ENCODE data around the gene RARRES1. TPM values are rescaled to one million over a fixed set of nuclear protein-coding genes. Genes with fewer than 3 reads are reported as not detected.

RARRES1 gene
- total RNA-seq, 1 experiment from 2014 or later = 0.73 TPM

DNA sequence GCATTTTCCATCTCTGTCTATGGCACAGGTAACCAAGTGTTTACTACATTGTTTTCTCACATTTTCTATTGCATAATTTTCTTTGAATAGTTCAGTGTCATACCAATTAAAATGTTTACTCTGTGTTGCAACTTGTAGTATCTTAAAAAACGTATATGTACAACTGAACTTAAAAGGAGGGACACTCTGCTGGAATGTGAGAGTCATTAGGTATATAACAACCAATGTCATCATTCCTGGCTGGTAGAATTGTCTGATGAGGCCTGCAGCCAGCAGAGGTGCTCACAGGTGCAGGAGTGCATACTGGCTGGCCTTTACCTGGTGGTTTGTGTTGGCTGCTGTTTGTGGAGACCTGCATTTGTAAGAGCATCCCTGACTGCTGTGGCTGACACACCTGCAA, 19.1 kb upstream of the RARRES1 start:
- Histone ChIP-seq H3K9me2 (replicated peaks; ENCODE audit: low read length) (no peaks in the 10 kb centered on the region), H3K4me2 (ENCODE audit: low read length) (no peak overlapping the region), H2AFZ (ENCODE audit: low read length) (no peak overlapping the region), H3K4me1 (ENCODE audit: insufficient read depth, low read length) (peaks cover 33% of the 10 kb centered on the region), H4K20me1 (ENCODE audit: low read length) (no peaks in the 10 kb centered on the region), H3K4me3 (ENCODE audit: low read length) (no peak overlapping the region), H3K36me3 (ENCODE audit: low read depth, low read length) (no peaks in the 10 kb centered on the region; the same call in 1 of the 2 replicates), H3K27me3 (ENCODE audit: low read length) (no peaks in the 10 kb centered on the region), H3F3A (ENCODE audit: low read length, unreplicated experiment) (peaks cover 6% of the 10 kb centered on the region), H3K9ac (ENCODE audit: low read length) (no peak overlapping the region), H3K27ac (ENCODE audit: low read length) (no peak overlapping the region), H3K9me3 (ENCODE audit: low read length) (no peaks in the 10 kb centered on the region), H3K79me2 (ENCODE audit: low read length) (no peaks in the 10 kb centered on the region)
- CTCF ChIA-PET = no interaction called here
- ATAC-seq (no peak), DNase-seq (no peak)
- intact Hi-C loops (cut with micrococcal nuclease) = no loop called here
- TF ChIP-seq EZH2phosphoT487 (IDR thresholded peaks at IDR 0.05; ENCODE audit: borderline replicate concordance, low read length) (no peak), EZH2 (IDR thresholded peaks at IDR 0.05; ENCODE audit: low read length, unreplicated experiment) (no peak)
- TF ChIP-seq, protein P1, sequence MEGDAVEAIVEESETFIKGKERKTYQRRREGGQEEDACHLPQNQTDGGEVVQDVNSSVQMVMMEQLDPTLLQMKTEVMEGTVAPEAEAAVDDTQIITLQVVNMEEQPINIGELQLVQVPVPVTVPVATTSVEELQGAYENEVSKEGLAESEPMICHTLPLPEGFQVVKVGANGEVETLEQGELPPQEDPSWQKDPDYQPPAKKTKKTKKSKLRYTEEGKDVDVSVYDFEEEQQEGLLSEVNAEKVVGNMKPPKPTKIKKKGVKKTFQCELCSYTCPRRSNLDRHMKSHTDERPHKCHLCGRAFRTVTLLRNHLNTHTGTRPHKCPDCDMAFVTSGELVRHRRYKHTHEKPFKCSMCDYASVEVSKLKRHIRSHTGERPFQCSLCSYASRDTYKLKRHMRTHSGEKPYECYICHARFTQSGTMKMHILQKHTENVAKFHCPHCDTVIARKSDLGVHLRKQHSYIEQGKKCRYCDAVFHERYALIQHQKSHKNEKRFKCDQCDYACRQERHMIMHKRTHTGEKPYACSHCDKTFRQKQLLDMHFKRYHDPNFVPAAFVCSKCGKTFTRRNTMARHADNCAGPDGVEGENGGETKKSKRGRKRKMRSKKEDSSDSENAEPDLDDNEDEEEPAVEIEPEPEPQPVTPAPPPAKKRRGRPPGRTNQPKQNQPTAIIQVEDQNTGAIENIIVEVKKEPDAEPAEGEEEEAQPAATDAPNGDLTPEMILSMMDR (conservative IDR thresholded peaks at IDR 0.05; ENCODE audit: low read depth, low read length) = no peak
- POLR2A ChIA-PET (ENCODE audit: unreplicated experiment) = no interaction called here
- no TSS peak for BruUV-seq (replicated peaks)

DNA sequence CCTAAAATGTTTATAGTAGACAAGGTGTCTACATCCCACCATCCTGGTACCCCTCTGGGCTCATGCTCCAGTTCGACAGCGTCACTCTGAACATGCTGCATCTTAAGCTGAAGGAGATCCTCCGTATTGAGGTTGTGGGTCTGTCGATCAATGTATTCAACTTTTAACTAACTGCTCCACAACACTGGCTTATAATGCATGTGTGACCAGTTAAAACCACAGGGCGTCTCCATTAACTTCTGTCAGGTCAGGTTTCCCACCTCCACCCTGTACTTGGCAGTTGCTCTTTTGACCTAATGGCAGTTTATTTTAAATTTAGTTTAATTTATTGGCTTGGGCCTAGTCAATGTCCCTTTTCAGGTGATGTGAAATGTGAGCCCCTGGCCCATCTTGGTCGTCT, 17.8 kb upstream of the RARRES1 start:
- Histone ChIP-seq H2AFZ (ENCODE audit: low read length) (no peak overlapping the region), H3K36me3 (ENCODE audit: low read depth, low read length) (no peaks in the 10 kb centered on the region; the same call in 1 of the 2 replicates), H3K79me2 (ENCODE audit: low read length) (no peaks in the 10 kb centered on the region), H3K4me1 (ENCODE audit: insufficient read depth, low read length) (peaks cover 35% of the 10 kb centered on the region), H3K9me3 (ENCODE audit: low read length) (no peaks in the 10 kb centered on the region), H3F3A (ENCODE audit: low read length, unreplicated experiment) (peaks cover 6% of the 10 kb centered on the region), H3K4me2 (ENCODE audit: low read length) (no peak overlapping the region), H3K9me2 (replicated peaks; ENCODE audit: low read length) (no peaks in the 10 kb centered on the region), H3K4me3 (ENCODE audit: low read length) (no peak overlapping the region), H3K27ac (ENCODE audit: low read length) (no peak overlapping the region), H3K27me3 (ENCODE audit: low read length) (no peaks in the 10 kb centered on the region), H4K20me1 (ENCODE audit: low read length) (no peaks in the 10 kb centered on the region), H3K9ac (ENCODE audit: low read length) (no peak overlapping the region)
- intact Hi-C loops (cut with micrococcal nuclease) = no loop called here
- DNase-seq = no peak
- ChIA-PET CTCF (no interaction called here), POLR2A (ENCODE audit: unreplicated experiment) (no interaction called here)
- BruUV-seq (replicated peaks) = no TSS peak
- no peak for TF ChIP-seq EZH2phosphoT487 (IDR thresholded peaks at IDR 0.05; ENCODE audit: borderline replicate concordance, low read length)
- no peak for TF ChIP-seq EZH2 (IDR thresholded peaks at IDR 0.05; ENCODE audit: low read length, unreplicated experiment)
- TF ChIP-seq, protein P1 (conservative IDR thresholded peaks at IDR 0.05; ENCODE audit: low read depth, low read length) = no peak
- no peak for ATAC-seq

DNA sequence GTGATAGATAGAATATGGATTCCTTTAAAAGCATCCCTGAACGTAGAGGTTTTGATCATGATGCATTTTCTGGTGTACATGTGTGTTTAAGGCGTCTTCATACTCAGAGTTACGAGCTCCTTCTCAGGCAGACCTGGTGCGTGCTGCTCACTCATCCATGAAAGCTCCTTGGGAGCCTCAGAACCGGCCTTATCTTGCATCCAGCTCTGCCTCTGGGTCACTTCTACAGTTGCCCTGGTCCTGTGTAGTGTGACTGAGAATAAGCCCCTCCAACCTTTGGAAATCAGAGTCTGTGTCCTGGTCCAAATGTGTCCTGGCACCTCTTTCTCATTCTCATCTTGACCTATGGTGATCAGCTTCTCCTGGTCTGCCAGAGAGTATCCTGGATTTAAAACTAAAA, 17.3 kb upstream of the RARRES1 start:
- Histone ChIP-seq H3K4me3 (ENCODE audit: low read length) (no peak overlapping the region), H3K36me3 (ENCODE audit: low read depth, low read length) (no peaks in the 10 kb centered on the region; the same call in 1 of the 2 replicates), H3K9me2 (replicated peaks; ENCODE audit: low read length) (no peaks in the 10 kb centered on the region), H3K79me2 (ENCODE audit: low read length) (no peaks in the 10 kb centered on the region), H2AFZ (ENCODE audit: low read length) (no peak overlapping the region), H3F3A (ENCODE audit: low read length, unreplicated experiment) (peaks cover 6% of the 10 kb centered on the region), H3K27ac (ENCODE audit: low read length) (no peak overlapping the region), H3K4me2 (ENCODE audit: low read length) (no peak overlapping the region), H3K9me3 (ENCODE audit: low read length) (no peaks in the 10 kb centered on the region), H3K9ac (ENCODE audit: low read length) (no peak overlapping the region), H3K27me3 (ENCODE audit: low read length) (no peaks in the 10 kb centered on the region), H3K4me1 (ENCODE audit: insufficient read depth, low read length) (peaks cover 36% of the 10 kb centered on the region), H4K20me1 (ENCODE audit: low read length) (no peaks in the 10 kb centered on the region)
- intact Hi-C loops (cut with micrococcal nuclease) = no loop called here
- TF ChIP-seq, protein P1 (conservative IDR thresholded peaks at IDR 0.05; ENCODE audit: low read depth, low read length) = no peak
- no peak for TF ChIP-seq EZH2phosphoT487 (IDR thresholded peaks at IDR 0.05; ENCODE audit: borderline replicate concordance, low read length)
- no peak for TF ChIP-seq EZH2 (IDR thresholded peaks at IDR 0.05; ENCODE audit: low read length, unreplicated experiment)
- BruUV-seq (replicated peaks) = no TSS peak
- ATAC-seq = no peak
- CTCF ChIA-PET = no interaction called here
- POLR2A ChIA-PET (ENCODE audit: unreplicated experiment) = no interaction called here
- DNase-seq = no peak

Measured in PC-3 (cell line).